ENCODE data around the gene FHIP1A.

Gene FHIP1A

DNA sequence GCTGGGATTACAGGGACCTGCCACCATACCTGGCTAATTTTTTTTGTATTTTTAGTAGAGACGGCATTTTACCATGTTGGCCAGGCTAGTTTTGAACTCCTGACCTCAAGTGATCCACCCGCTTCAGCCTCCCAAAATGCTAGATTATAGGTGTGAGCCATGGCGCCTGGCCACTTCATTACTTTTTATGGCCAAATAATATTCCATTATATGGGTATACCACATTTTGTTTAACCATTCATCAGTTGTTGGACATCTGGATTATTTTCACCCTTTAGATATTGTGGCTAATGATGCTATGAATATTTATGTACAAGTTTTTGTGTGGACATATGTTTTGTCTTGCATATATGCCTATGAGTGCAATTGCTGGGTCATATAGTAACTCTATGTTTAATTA is 8.6 kb upstream of the FHIP1A start:
- TF ChIP-seq TAF1 (IDR thresholded peaks at IDR 0.05; ENCODE audit: borderline replicate concordance, insufficient read depth, low read length), result no peak
- no peak for TF ChIP-seq SIN3A (IDR thresholded peaks at IDR 0.05; ENCODE audit: borderline replicate concordance, insufficient read depth, low read length)
- no peak for TF ChIP-seq POLR2AphosphoS5 (IDR thresholded peaks at IDR 0.05; ENCODE audit: low read depth, low read length)
- TF ChIP-seq, protein P1, sequence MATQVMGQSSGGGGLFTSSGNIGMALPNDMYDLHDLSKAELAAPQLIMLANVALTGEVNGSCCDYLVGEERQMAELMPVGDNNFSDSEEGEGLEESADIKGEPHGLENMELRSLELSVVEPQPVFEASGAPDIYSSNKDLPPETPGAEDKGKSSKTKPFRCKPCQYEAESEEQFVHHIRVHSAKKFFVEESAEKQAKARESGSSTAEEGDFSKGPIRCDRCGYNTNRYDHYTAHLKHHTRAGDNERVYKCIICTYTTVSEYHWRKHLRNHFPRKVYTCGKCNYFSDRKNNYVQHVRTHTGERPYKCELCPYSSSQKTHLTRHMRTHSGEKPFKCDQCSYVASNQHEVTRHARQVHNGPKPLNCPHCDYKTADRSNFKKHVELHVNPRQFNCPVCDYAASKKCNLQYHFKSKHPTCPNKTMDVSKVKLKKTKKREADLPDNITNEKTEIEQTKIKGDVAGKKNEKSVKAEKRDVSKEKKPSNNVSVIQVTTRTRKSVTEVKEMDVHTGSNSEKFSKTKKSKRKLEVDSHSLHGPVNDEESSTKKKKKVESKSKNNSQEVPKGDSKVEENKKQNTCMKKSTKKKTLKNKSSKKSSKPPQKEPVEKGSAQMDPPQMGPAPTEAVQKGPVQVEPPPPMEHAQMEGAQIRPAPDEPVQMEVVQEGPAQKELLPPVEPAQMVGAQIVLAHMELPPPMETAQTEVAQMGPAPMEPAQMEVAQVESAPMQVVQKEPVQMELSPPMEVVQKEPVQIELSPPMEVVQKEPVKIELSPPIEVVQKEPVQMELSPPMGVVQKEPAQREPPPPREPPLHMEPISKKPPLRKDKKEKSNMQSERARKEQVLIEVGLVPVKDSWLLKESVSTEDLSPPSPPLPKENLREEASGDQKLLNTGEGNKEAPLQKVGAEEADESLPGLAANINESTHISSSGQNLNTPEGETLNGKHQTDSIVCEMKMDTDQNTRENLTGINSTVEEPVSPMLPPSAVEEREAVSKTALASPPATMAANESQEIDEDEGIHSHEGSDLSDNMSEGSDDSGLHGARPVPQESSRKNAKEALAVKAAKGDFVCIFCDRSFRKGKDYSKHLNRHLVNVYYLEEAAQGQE (IDR thresholded peaks at IDR 0.05; ENCODE audit: insufficient read depth in 1 of 2, low read depth in 2 of 2, low read length in 2 of 2), result no peak
- TF ChIP-seq FOXP2 (optimal IDR thresholded peaks at IDR 0.05; ENCODE audit: borderline replicate concordance, extremely low read depth, extremely low read length, insufficient read depth), result no peak

DNA sequence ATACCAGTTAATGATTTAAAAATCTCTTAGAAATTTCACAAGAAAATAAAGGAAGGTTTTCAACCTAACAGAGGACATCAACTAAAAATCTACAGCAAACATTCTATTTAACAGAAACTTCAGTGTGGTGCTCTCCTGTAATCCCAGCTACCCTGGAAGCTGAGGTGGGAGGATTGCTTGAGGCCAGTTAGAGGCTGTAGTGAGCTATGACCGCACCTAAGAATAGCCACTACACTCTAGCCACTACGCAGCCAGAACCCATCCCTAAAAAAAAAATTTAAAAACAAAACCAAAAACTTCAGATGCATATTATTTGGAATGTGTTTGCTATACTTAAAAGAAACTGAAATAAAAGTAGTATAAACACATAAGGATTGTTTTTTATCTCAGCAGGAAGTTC is 7.2 kb upstream of the FHIP1A start:
- TF ChIP-seq POLR2AphosphoS5 (IDR thresholded peaks at IDR 0.05; ENCODE audit: low read depth, low read length), result no peak
- TF ChIP-seq, protein P1 (IDR thresholded peaks at IDR 0.05; ENCODE audit: insufficient read depth in 1 of 2, low read depth in 2 of 2, low read length in 2 of 2), result no peak

- TF ChIP-seq POLR2AphosphoS5 (IDR thresholded peaks at IDR 0.05; ENCODE audit: low read depth, low read length) (no peak), TAF1 (IDR thresholded peaks at IDR 0.05; ENCODE audit: borderline replicate concordance, insufficient read depth, low read length) (no peak), FOXP2 (optimal IDR thresholded peaks at IDR 0.05; ENCODE audit: borderline replicate concordance, extremely low read depth, extremely low read length, insufficient read depth) (no peak), SIN3A (IDR thresholded peaks at IDR 0.05; ENCODE audit: borderline replicate concordance, insufficient read depth, low read length) (no peak)
- TF ChIP-seq, protein P1 (IDR thresholded peaks at IDR 0.05; ENCODE audit: insufficient read depth in 1 of 2, low read depth in 2 of 2, low read length in 2 of 2), result no peak
Observed at GRCh38 chr4:151402145-151402865, 6.7 kb upstream of the FHIP1A start.

DNA sequence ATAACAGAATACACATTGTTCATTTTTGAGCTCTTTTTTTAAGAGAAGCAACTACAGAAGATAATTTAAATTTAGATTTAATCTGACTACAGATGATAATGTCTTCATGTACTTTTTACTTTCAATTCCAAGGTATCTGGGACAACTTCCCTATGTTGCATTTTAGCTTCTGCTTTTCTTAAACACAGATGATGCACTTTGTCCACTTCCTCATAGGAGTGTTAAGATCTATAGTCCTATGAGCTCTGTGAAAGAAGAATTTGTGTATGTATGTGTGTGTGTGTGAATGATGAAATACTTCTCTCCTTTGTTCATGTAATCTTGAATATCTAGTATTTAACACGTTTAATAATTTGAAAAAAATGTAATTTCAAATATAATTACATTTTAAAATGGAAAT is 5.3 kb upstream of the FHIP1A start:
- TF ChIP-seq POLR2AphosphoS5 (IDR thresholded peaks at IDR 0.05; ENCODE audit: low read depth, low read length), result no peak
- TF ChIP-seq, protein P1 (IDR thresholded peaks at IDR 0.05; ENCODE audit: insufficient read depth in 1 of 2, low read depth in 2 of 2, low read length in 2 of 2), result no peak
- TF ChIP-seq SIN3A (IDR thresholded peaks at IDR 0.05; ENCODE audit: borderline replicate concordance, insufficient read depth, low read length), result no peak
- no peak for TF ChIP-seq TAF1 (IDR thresholded peaks at IDR 0.05; ENCODE audit: borderline replicate concordance, insufficient read depth, low read length)
- TF ChIP-seq FOXP2 (optimal IDR thresholded peaks at IDR 0.05; ENCODE audit: borderline replicate concordance, extremely low read depth, extremely low read length, insufficient read depth), result no peak

DNA sequence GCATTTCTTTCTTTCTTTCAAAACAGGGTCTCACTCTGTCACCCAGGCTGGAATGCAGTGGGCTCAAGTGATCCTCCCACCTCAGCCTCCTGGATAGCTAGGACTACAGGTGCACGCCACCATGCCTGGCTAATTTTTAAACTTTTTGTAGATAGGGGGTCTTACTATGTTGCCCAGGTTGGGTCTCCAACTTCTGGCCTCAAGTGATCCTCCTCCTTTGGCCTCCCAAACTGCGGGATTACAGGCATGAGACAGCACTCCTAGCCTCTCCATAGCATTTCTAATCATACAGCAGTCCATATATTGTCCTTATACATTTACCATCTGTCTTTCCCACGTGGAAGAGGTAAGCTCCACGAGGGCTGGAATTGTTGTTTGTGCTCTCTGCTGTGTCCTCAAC is 2.0 kb upstream of the FHIP1A start:
- TF ChIP-seq TAF1 (IDR thresholded peaks at IDR 0.05; ENCODE audit: borderline replicate concordance, insufficient read depth, low read length) (no peak), SIN3A (IDR thresholded peaks at IDR 0.05; ENCODE audit: borderline replicate concordance, insufficient read depth, low read length) (no peak), FOXP2 (optimal IDR thresholded peaks at IDR 0.05; ENCODE audit: borderline replicate concordance, extremely low read depth, extremely low read length, insufficient read depth) (no peak), POLR2AphosphoS5 (IDR thresholded peaks at IDR 0.05; ENCODE audit: low read depth, low read length) (no peak)
- TF ChIP-seq, protein P1 (IDR thresholded peaks at IDR 0.05; ENCODE audit: insufficient read depth in 1 of 2, low read depth in 2 of 2, low read length in 2 of 2), result no peak
